ENCODE measurements around the gene SDK1. TPM values are rescaled to one million over a fixed set of nuclear protein-coding genes. Genes with fewer than 3 reads are reported as not detected.

The SDK1 gene
- total RNA-seq, 1 experiment from 2014 or later: 7.1 TPM

DNA sequence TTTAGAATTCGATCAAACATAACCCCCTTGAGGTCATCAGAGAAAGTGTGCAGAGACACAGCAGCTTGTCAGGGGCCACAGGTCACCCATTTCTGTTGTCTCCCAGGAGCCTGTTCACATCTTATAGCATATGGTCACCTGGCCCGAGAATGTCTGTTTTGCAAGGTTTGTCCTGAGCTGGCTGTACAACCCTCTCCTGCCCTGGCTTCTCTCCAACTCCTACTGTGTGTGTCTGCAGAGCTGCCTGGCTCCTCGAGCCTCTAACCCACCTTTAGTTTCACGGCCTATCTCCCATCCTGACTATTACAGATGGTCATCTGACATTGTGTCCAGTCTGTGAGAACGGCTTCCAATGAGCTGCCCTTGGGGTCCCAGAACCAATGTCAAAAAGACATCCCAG, 683.4 kb downstream of the SDK1 start:
- Histone ChIP-seq H3K4me3 (ENCODE audit: low read depth, low read length) (no peak overlapping the region), H3K27me3 (replicated peaks; ENCODE audit: control insufficient read depth, insufficient read depth, low read length) (no peaks in the 10 kb centered on the region), H3K36me3 (ENCODE audit: control insufficient read depth, insufficient read depth, low read length) (no peaks in the 10 kb centered on the region), H3K4me1 (0 out of 2 replicates have a peak, but pooled peaks cover 9% of the 10 kb centered on the region), H3K9me3 (no peaks in the 10 kb centered on the region)
- POLR2A ChIA-PET: no interaction called here
- H3K36me3 Mint-ChIP-seq (ENCODE audit: insufficient read depth, unreplicated experiment): no peaks in the 10 kb centered on the region
- H3K27ac Mint-ChIP-seq (ENCODE audit: unreplicated experiment): no peak overlapping the region
- peaks cover 7% of the 10 kb centered on the region for H3K4me1 Mint-ChIP-seq (ENCODE audit: low read depth, unreplicated experiment)
- H3K27me3 Mint-ChIP-seq (ENCODE audit: insufficient read depth, unreplicated experiment): no peaks in the 10 kb centered on the region
- H3K9me3 Mint-ChIP-seq (ENCODE audit: unreplicated experiment): no peaks in the 10 kb centered on the region
- CTCF ChIA-PET: no interaction called here
- BruUV-seq (replicated peaks): no TSS peak
- H3K4me3 Mint-ChIP-seq (ENCODE audit: unreplicated experiment): no peak overlapping the region
- TF ChIP-seq CTCF (IDR thresholded peaks at IDR 0.05; ENCODE audit: insufficient read depth in 1 of 2, low read depth in 1 of 2, low read length in 1 of 2, severe bottlenecking in 1 of 2, unreplicated experiment in 1 of 2): no peak
- intact Hi-C loops (cut with micrococcal nuclease; ENCODE audit: unreplicated experiment): no loop called here
- no peak for DNase-seq

- no peaks in the 10 kb centered on the region for H3K9me3 ChIP-seq
- Mint-ChIP-seq H3K4me1 (ENCODE audit: low read depth, unreplicated experiment) (no peaks in the 10 kb centered on the region), H3K27ac (ENCODE audit: unreplicated experiment) (no peak overlapping the region), H3K9me3 (ENCODE audit: unreplicated experiment) (no peaks in the 10 kb centered on the region), H3K27me3 (ENCODE audit: insufficient read depth, unreplicated experiment) (no peaks in the 10 kb centered on the region), H3K4me3 (ENCODE audit: unreplicated experiment) (no peak overlapping the region), H3K36me3 (ENCODE audit: insufficient read depth, unreplicated experiment) (no peaks in the 10 kb centered on the region)
- no peaks in the 10 kb centered on the region for H3K27me3 ChIP-seq (replicated peaks; ENCODE audit: control insufficient read depth, insufficient read depth, low read length)
- H3K36me3 ChIP-seq (ENCODE audit: control insufficient read depth, insufficient read depth, low read length): no peaks in the 10 kb centered on the region
- no peak for TF ChIP-seq CTCF (IDR thresholded peaks at IDR 0.05; ENCODE audit: insufficient read depth in 1 of 2, low read depth in 1 of 2, low read length in 1 of 2, severe bottlenecking in 1 of 2, unreplicated experiment in 1 of 2)
- intact Hi-C loops (cut with micrococcal nuclease; ENCODE audit: unreplicated experiment): no loop called here
- H3K4me1 ChIP-seq: no peaks in the 10 kb centered on the region
- DNase-seq: no peak
- no TSS peak for BruUV-seq (replicated peaks)
- H3K4me3 ChIP-seq (ENCODE audit: low read depth, low read length): no peak overlapping the region
- POLR2A ChIA-PET: no interaction called here
- CTCF ChIA-PET: no interaction called here
Observed at GRCh38 chr7:3986927-3987326, 685.9 kb downstream of the SDK1 start.

DNA sequence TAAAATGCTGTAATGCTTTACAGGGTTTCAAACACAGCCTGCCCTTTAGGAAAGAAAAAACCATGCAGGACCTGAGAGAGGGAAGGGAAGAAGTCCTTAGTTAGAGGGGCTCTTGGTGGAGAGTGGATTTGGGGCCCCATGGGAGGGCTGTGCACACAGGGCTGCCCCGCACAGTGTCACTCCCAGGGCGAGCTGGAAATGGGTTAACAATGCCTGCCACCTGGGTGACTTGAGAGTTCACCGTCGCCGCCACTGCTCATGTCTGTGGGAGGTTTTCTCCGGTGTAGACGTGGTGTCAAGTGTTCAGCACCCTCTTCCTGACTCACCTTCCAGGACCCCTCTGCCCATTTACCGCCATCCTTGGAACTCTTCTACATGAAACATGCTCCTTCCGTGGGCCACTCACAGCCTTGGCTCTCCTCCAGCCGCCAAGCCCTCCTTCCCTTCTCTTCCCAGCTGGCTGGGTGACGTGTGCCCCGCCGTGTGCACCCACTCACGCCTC, 686.4 kb downstream of the SDK1 start:
- no peaks in the 10 kb centered on the region for H3K4me1 Mint-ChIP-seq (ENCODE audit: low read depth, unreplicated experiment)
- TF ChIP-seq CTCF (IDR thresholded peaks at IDR 0.05; ENCODE audit: insufficient read depth in 1 of 2, low read depth in 1 of 2, low read length in 1 of 2, severe bottlenecking in 1 of 2, unreplicated experiment in 1 of 2): no peak
- H3K9me3 Mint-ChIP-seq (ENCODE audit: unreplicated experiment): no peaks in the 10 kb centered on the region
- intact Hi-C loops (cut with micrococcal nuclease; ENCODE audit: unreplicated experiment): no loop called here
- no peak for DNase-seq
- H3K27me3 Mint-ChIP-seq (ENCODE audit: insufficient read depth, unreplicated experiment): no peaks in the 10 kb centered on the region
- H3K36me3 Mint-ChIP-seq (ENCODE audit: insufficient read depth, unreplicated experiment): no peaks in the 10 kb centered on the region
- POLR2A ChIA-PET: no interaction called here
- CTCF ChIA-PET: interaction anchor here (0.6 kb wide), 1 partner anchor 1192 kb away, joined by 4 read pairs; no protein-coding TSS in a partner anchor
- Histone ChIP-seq H3K4me1 (no peaks in the 10 kb centered on the region), H3K9me3 (no peaks in the 10 kb centered on the region), H3K4me3 (ENCODE audit: low read depth, low read length) (no peak overlapping the region), H3K36me3 (ENCODE audit: control insufficient read depth, insufficient read depth, low read length) (no peaks in the 10 kb centered on the region), H3K27me3 (replicated peaks; ENCODE audit: control insufficient read depth, insufficient read depth, low read length) (no peaks in the 10 kb centered on the region)
- BruUV-seq (replicated peaks): no TSS peak
- no peak overlapping the region for H3K27ac Mint-ChIP-seq (ENCODE audit: unreplicated experiment)
- H3K4me3 Mint-ChIP-seq (ENCODE audit: unreplicated experiment): no peak overlapping the region

Data from Caco-2 (cell line).